ENCODE data around the gene ACSF3.

GRCh38 chr16:89050868-89051311 lies 42.8 kb upstream of the ACSF3 start:
- TF ChIP-seq POLR2A (IDR thresholded peaks at IDR 0.05) (no peak), CTCF (IDR thresholded peaks at IDR 0.05) (no peak), EP300 (IDR thresholded peaks at IDR 0.05) (no peak)

Data from sigmoid colon (tissue), 4 donors.